H1 (cell line): ENCODE measurements around the gene RALY. TPM values are rescaled to one million over a fixed set of nuclear protein-coding genes. Genes with fewer than 3 reads are reported as not detected.

Experiments
- ASH2L ChIP-seq: fragments of 200-600, 300-600 bp; sonication (generic); IDR thresholded peaks from one replicate; pipeline ENCODE4 v1.7.1; 2017; ENCODE audit warnings: low read length
- CHD7 ChIP-seq: fragments of 300-600 bp; sonication (generic); IDR thresholded peaks from 2 replicates; pipeline ENCODE4 v1.7.1; 2012; ENCODE audit warnings: low read length, moderate library complexity, mild to moderate bottlenecking, inconsistent platforms; ENCODE audit not compliant: insufficient replicate concordance
- CTCF ChIP-seq, 3 experiments: IDR thresholded peaks; 1 replicate in 2 of 3; 2 replicates in 1 of 3; pipeline versions ENCODE4 v1.5.1 to v1.6.1; 2011; ENCODE audit warnings: low read length in 3 of 3, mild to moderate bottlenecking in 3 of 3, inconsistent platforms in 2 of 3, low read depth in 1 of 3, moderate library complexity in 1 of 3; ENCODE audit not compliant: insufficient read depth in 1 of 3; ENCODE audit errors: control extremely low read depth in 1 of 3
- EZH2 ChIP-seq: fragments of 200-600 bp; sonication (generic); IDR thresholded peaks from 2 replicates; pipeline ENCODE4 v1.7.1; 2012; ENCODE audit warnings: low read depth, mild to moderate bottlenecking, moderate library complexity, low read length, inconsistent platforms; ENCODE audit not compliant: severe bottlenecking
- HDAC6 ChIP-seq: IDR thresholded peaks from one replicate; pipeline ENCODE4 v1.7.1; 2012; ENCODE audit warnings: low read depth, mild to moderate bottlenecking, inconsistent platforms, low read length, moderate library complexity
- RAD21 ChIP-seq, 2 experiments: IDR thresholded peaks in 1 of 2; conservative IDR thresholded peaks in 1 of 2; 2 replicates each; pipeline ENCODE4 v1.6.1; 2011; ENCODE audit warnings: low read depth in 2 of 2, low read length in 2 of 2, improper control_type of control experiment in 1 of 2, inconsistent platforms in 1 of 2, mild to moderate bottlenecking in 1 of 2, moderate library complexity in 1 of 2
- SP1 ChIP-seq: IDR thresholded peaks from 2 replicates; pipeline ENCODE4 v1.6.1; 2011; ENCODE audit warnings: low read depth, low read length
- SUZ12 ChIP-seq: fragments of 200-600 bp; sonication (generic); IDR thresholded peaks from 2 replicates; pipeline ENCODE4 v1.6.1; 2012; ENCODE audit warnings: mild to moderate bottlenecking, inconsistent platforms, low read length, moderate library complexity, mixed read lengths
- polyA plus RNA-seq, 7 experiments: library from polyadenylated mRNA; depleted of rRNA in 3 of 7; stranded (reverse) in 5 of 7; unstranded in 2 of 7; fragments of >200 nt in 5 of 7; fragments of 200-250 nt in 2 of 7; gene quantifications; 1 replicate in 5 of 7; 2 replicates in 1 of 7; 4 replicates in 1 of 7; pipeline versions ENCODE4 v1.2.1 to v1.2.3, GENCODE V29; 2011 to 2013; ENCODE audit warnings: missing spikeins in 2 of 7, mixed read lengths in 2 of 7
- total RNA-seq: library from RNA; stranded (reverse); fragmentation: NEBNext Ultra II Directional; extraction: Animal tissue kit (Norgen Biotek cat#: 25700); gene quantifications from 2 replicates; pipeline ENCODE4 v1.2.1, GENCODE V29; 2021

Gene RALY
- total and polyA plus RNA-seq, 2 of the 8 experiments (the other 6 are each of a cell fraction or from before 2014, with no cell fraction given): 133 to 148 TPM

GRCh38 chr20:34123309-34123708 lies 129.6 kb downstream of the RALY start (continued):
- TF ChIP-seq CHD7 (no peak), SUZ12 (no peak), RAD21 (IDR thresholded peaks at IDR 0.05 in 1 of 2, conservative IDR thresholded peaks at IDR 0.05 in 1 of 2; ENCODE audit: low read depth in 2 of 2, low read length in 2 of 2) (no peak), EZH2 (no peak), HDAC6 (no peak), ASH2L (no peak), CTCF (IDR thresholded peaks at IDR 0.05; ENCODE audit: control extremely low read depth in 1 of 3, insufficient read depth in 1 of 3, low read depth in 1 of 3, low read length in 3 of 3) (no peak), SP1 (no peak)
